CD14-positive monocyte (primary cell): ENCODE results near the gene STAT3. TPM values are rescaled to one million over a fixed set of nuclear protein-coding genes. Genes with fewer than 3 reads are reported as not detected.
A peak's percentile ranks its signal among the peaks of the same experiment; 100 is the strongest.
"Not testable (repeated sequence)": the region's sequence is repeated elsewhere in the genome, so short reads cannot be mapped to it uniquely, and the experiment has no call there.

Experiments
- DNase-seq, 3 donors: peaks; one replicate each; pipeline ENCODE4 v3.0.0-alpha.2; 2011 to 2022
- H2AFZ ChIP-seq: 2 replicates; pipeline ENCODE4 v1.6.0; 2012; ENCODE audit warnings: mild to moderate bottlenecking, low read depth, low read length, inconsistent platforms; ENCODE audit not compliant: insufficient read depth, poor library complexity, severe bottlenecking
- H3K27ac ChIP-seq, 2 donors: 1 replicate in 1 of 2; 2 replicates in 1 of 2; pipeline ENCODE4 v1.5.1; 2012 to 2013; ENCODE audit warnings: low read length in 2 of 2, control low read depth in 1 of 2, inconsistent platforms in 1 of 2, low read depth in 1 of 2, mild to moderate bottlenecking in 1 of 2
- H3K27me3 ChIP-seq, 2 donors: one replicate each; pipeline versions ENCODE4 v1.6.0 to v1.6.1; 2011 to 2013; ENCODE audit warnings: low read length in 2 of 2; ENCODE audit not compliant: control insufficient read depth in 2 of 2, insufficient read depth in 2 of 2
- H3K36me3 ChIP-seq, 2 donors: replicated peaks in 1 of 2; 1 replicate in 1 of 2; 2 replicates in 1 of 2; pipeline versions ENCODE4 v1.5.1 to v1.6.1; 2012 to 2013; ENCODE audit warnings: low read length in 2 of 2, control low read depth in 1 of 2, inconsistent platforms in 1 of 2, mild to moderate bottlenecking in 1 of 2; ENCODE audit not compliant: insufficient read depth in 2 of 2, control insufficient read depth in 1 of 2
- H3K4me1 ChIP-seq, 2 donors: 1 replicate in 1 of 2; 2 replicates in 1 of 2; pipeline versions ENCODE4 v1.5.1 to v1.6.1; 2012 to 2013; ENCODE audit warnings: low read length in 2 of 2, control low read depth in 1 of 2, inconsistent platforms in 1 of 2, mild to moderate bottlenecking in 1 of 2, moderate library complexity in 1 of 2; ENCODE audit not compliant: insufficient read depth in 2 of 2, control insufficient read depth in 1 of 2
- H3K4me2 ChIP-seq: replicated peaks from 2 replicates; pipeline ENCODE3; 2012; ENCODE audit warnings: low read length, moderate library complexity, mild to moderate bottlenecking; ENCODE audit not compliant: poor library complexity, severe bottlenecking; ENCODE audit errors: extremely low read depth
- H3K4me3 ChIP-seq, 3 experiments: fragments of 200-600 bp in 1 of 3; sonication (generic) in 1 of 3; replicated peaks in 1 of 3; 1 replicate in 2 of 3; 2 replicates in 1 of 3; pipeline ENCODE4 v1.5.1; 2011 to 2013; ENCODE audit warnings: low read length in 3 of 3, mild to moderate bottlenecking in 3 of 3, control low read depth in 2 of 3, low read depth in 2 of 3, inconsistent platforms in 1 of 3, moderate library complexity in 1 of 3
- H3K79me2 ChIP-seq: 2 replicates; pipeline ENCODE4 v1.6.0; 2012; ENCODE audit warnings: mild to moderate bottlenecking, control low read depth, inconsistent platforms, low read length, moderate library complexity; ENCODE audit not compliant: insufficient read depth
- H3K9ac ChIP-seq: 2 replicates; pipeline ENCODE4 v1.6.0; 2017; ENCODE audit warnings: low read length, mild to moderate bottlenecking; ENCODE audit not compliant: insufficient read depth, poor library complexity, severe bottlenecking
- H3K9me3 ChIP-seq, 2 donors: replicated peaks in 1 of 2; 1 replicate in 1 of 2; 2 replicates in 1 of 2; pipeline versions ENCODE4 v1.5.1 to v1.6.1; 2012 to 2013; ENCODE audit warnings: low read length in 2 of 2, control low read depth in 1 of 2; ENCODE audit not compliant: control insufficient read depth in 1 of 2, insufficient read depth in 1 of 2
- H4K20me1 ChIP-seq: 2 replicates; pipeline ENCODE4 v1.6.0; 2012; ENCODE audit warnings: mild to moderate bottlenecking, low read length, control low read depth, moderate library complexity; ENCODE audit not compliant: insufficient read depth
- H3K27ac Mint-ChIP-seq, 7 donors: one replicate each; pipeline ENCODE4 v1.8.0; 2020; ENCODE audit warnings: mild to moderate bottlenecking in 7 of 7, mixed read lengths in 7 of 7, moderate library complexity in 6 of 7, inconsistent platforms in 2 of 7
- H3K27me3 Mint-ChIP-seq, 3 donors: one replicate each; pipeline ENCODE4 v1.8.0; 2021 to 2022; ENCODE audit warnings: low read depth in 3 of 3, mild to moderate bottlenecking in 3 of 3, mixed read lengths in 3 of 3, moderate library complexity in 3 of 3, inconsistent platforms in 1 of 3
- H3K36me3 Mint-ChIP-seq, 2 donors: one replicate each; pipeline ENCODE4 v1.8.0; 2020; ENCODE audit warnings: mixed read lengths in 2 of 2, inconsistent platforms in 1 of 2, mild to moderate bottlenecking in 1 of 2
- H3K4me1 Mint-ChIP-seq: one replicate; pipeline ENCODE4 v1.8.0; 2020; ENCODE audit warnings: mild to moderate bottlenecking, mixed read lengths
- H3K4me3 Mint-ChIP-seq, 2 donors: one replicate each; pipeline ENCODE4 v1.8.0; 2020; ENCODE audit warnings: mild to moderate bottlenecking in 2 of 2, mixed read lengths in 2 of 2, moderate library complexity in 1 of 2
- H3K9me3 Mint-ChIP-seq, 7 donors: one replicate each; pipeline ENCODE4 v1.8.0; 2020 to 2022; ENCODE audit warnings: mixed read lengths in 7 of 7, mild to moderate bottlenecking in 6 of 7, moderate library complexity in 6 of 7, inconsistent platforms in 2 of 7
- WGBS: methylation state at CpG from one replicate; pipeline ENCODE4 v1.1.5; 2013; ENCODE audit warnings: missing lambda C conversion rate; ENCODE audit not compliant: insufficient coverage; 5-methylcytosine and 5-hydroxymethylcytosine counted together
- intact Hi-C, 2 donors: fragments of 100-400 bp; cut with micrococcal nuclease; formaldehyde crosslinking; loops; one replicate each; pipeline versions ENCODE4 v1.15.0 to v1.15.1; 2023
- polyA plus RNA-seq, 3 donors: library from polyadenylated mRNA; depleted of rRNA in 1 of 3; unstranded in 2 of 3; stranded (reverse) in 1 of 3; fragments of 300-500 nt in 2 of 3; fragments of >200 nt in 1 of 3; fragmentation: Illumina TruSeq in 2 of 3; gene quantifications; 1 replicate in 2 of 3; 2 replicates in 1 of 3; pipeline ENCODE4 v1.2.3, GENCODE V29; 2012 to 2021
- TF ChIP-seq, protein P1 (sequence below): fragments of 200-600 bp; IDR thresholded peaks from one replicate; pipeline ENCODE4 v1.8.0; 2022; ENCODE audit warnings: antibody characterized with exemption, mild to moderate bottlenecking

The STAT3 gene
- polyA plus RNA-seq, 3 donors, result 73.0 to 155 (median 110) TPM

DNA sequence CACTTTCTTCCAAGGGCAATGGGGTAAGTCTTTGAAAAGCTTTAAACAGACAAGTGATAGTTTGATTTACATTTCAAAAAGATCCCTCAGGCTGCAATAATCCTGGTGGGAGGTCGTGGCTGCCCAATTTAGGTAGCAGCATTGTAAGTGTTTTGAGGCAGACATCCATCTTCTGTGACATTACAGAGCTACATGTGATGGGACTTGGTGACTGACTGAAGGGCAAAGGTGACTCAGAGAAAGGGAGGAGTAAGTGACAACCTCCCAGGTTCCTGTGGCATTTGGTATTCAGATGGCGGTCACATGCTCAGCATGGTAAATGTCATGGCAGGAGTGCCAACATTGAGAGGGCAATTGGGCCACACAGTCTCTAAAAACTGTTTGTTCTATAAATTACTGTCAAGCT, 26.5 kb downstream of the STAT3 start:
- Histone ChIP-seq H3K27ac (no peak overlapping the region), H3K9ac (no peak overlapping the region), H3K4me1 (peaks cover 35 to 41% of the 10 kb centered on the region in 2 donors), H3K36me3 (no peaks in the 10 kb centered on the region), H3K4me2 (no peak overlapping the region), H3K27me3 (no peaks in the 10 kb centered on the region), H4K20me1 (peaks cover 100% of the 10 kb centered on the region), H3K4me3 (no peak overlapping the region), H3K79me2 (peaks cover 95% of the 10 kb centered on the region), H3K9me3 (no peaks in the 10 kb centered on the region), H2AFZ (no peak overlapping the region)
- TF ChIP-seq, protein P1, sequence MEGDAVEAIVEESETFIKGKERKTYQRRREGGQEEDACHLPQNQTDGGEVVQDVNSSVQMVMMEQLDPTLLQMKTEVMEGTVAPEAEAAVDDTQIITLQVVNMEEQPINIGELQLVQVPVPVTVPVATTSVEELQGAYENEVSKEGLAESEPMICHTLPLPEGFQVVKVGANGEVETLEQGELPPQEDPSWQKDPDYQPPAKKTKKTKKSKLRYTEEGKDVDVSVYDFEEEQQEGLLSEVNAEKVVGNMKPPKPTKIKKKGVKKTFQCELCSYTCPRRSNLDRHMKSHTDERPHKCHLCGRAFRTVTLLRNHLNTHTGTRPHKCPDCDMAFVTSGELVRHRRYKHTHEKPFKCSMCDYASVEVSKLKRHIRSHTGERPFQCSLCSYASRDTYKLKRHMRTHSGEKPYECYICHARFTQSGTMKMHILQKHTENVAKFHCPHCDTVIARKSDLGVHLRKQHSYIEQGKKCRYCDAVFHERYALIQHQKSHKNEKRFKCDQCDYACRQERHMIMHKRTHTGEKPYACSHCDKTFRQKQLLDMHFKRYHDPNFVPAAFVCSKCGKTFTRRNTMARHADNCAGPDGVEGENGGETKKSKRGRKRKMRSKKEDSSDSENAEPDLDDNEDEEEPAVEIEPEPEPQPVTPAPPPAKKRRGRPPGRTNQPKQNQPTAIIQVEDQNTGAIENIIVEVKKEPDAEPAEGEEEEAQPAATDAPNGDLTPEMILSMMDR, result no peak
- Mint-ChIP-seq H3K4me3 (no peak overlapping the region), H3K27ac (peak overlapping the region in 4 of 7 donors; percentile 9 to 69 (median 38)), H3K4me1 (peaks cover 68% of the 10 kb centered on the region), H3K36me3 (peaks cover 19 to 22% of the 10 kb centered on the region in 2 donors), H3K27me3 (no peaks in the 10 kb centered on the region), H3K9me3 (no peaks in the 10 kb centered on the region)
- DNase-seq, result peak in 1 of 3 donors; percentile 23
- intact Hi-C loops, result loop anchor here in 1 of 2 donors (5.0 kb wide), 1 partner anchor 41 kb away; no protein-coding TSS in a partner anchor
- 96% methylated on average over 2 of the region's 2 CpGs for WGBS

- Histone ChIP-seq H4K20me1 (peaks cover 100% of the 10 kb centered on the region), H3K79me2 (peaks cover 95% of the 10 kb centered on the region), H3K4me1 (peaks cover 23 to 28% of the 10 kb centered on the region in 2 donors)
- not testable (repeated sequence) for H3K27ac ChIP-seq, H3K4me3 Mint-ChIP-seq, DNase-seq, H3K27me3 ChIP-seq, H3K9ac ChIP-seq, H3K4me2 ChIP-seq, H3K36me3 ChIP-seq, H3K27me3 Mint-ChIP-seq, H3K9me3 Mint-ChIP-seq, H3K4me3 ChIP-seq, H3K27ac Mint-ChIP-seq, H2AFZ ChIP-seq, H3K9me3 ChIP-seq
- intact Hi-C loops, result loop anchor here in 1 of 2 donors (5.0 kb wide), 1 partner anchor 42 kb away; no protein-coding TSS in a partner anchor
- H3K4me1 Mint-ChIP-seq, result peaks cover 61% of the 10 kb centered on the region
- WGBS, result no CpG with 5 or more reads among the region's 2 CpGs
- H3K36me3 Mint-ChIP-seq, result peaks cover 21 to 22% of the 10 kb centered on the region in 2 donors
Observed at GRCh38 chr17:42360388-42360787, 27.9 kb downstream of the STAT3 start.
